B cell (primary cell): ENCODE results near the gene TNPO2. TPM values are rescaled to one million over a fixed set of nuclear protein-coding genes. Genes with fewer than 3 reads are reported as not detected.

ENCODE experiments used
- ATAC-seq: fragments of 200-7000 bp; cut with Tn5 transposase; one replicate; pipeline ENCODE4 v1.10.0; 2021; ENCODE audit warnings: low read depth, mild to moderate bottlenecking, moderate number of reproducible peaks, moderate library complexity
- CTCF ChIA-PET: fragments of 350-600 bp; sonication (Branson Sonifier 250); formaldehyde crosslinking; loops from one replicate; lab custom pipeline; 2021; ENCODE audit warnings: antibody characterized with exemption, inconsistent platforms; lab: Charles Lee
- POLR2A ChIA-PET: fragments of 350-600 bp; sonication (Branson Sonifier 250); formaldehyde crosslinking; loops from one replicate; lab custom pipeline; 2021; ENCODE audit warnings: antibody characterized with exemption; lab: Charles Lee
- DNase-seq: peaks from one replicate; pipeline ENCODE4 v3.0.0; 2013
- H2AFZ ChIP-seq: 2 replicates; pipeline ENCODE4 v1.6.1; 2012; ENCODE audit warnings: mild to moderate bottlenecking, low read depth, low read length; ENCODE audit not compliant: insufficient read depth, poor library complexity, severe bottlenecking
- H3K27ac ChIP-seq, 2 donors: 1 replicate in 1 of 2; 2 replicates in 1 of 2; pipeline ENCODE4 v1.5.1; 2012 to 2013; ENCODE audit warnings: low read length in 2 of 2, mild to moderate bottlenecking in 2 of 2, moderate library complexity in 1 of 2
- H3K27me3 ChIP-seq, 4 experiments: fragments of 200-600 bp in 1 of 4; sonication (generic) in 1 of 4; replicated peaks in 1 of 4; 1 replicate in 2 of 4; 2 replicates in 2 of 4; pipeline versions ENCODE4 v1.6.1 to v1.7.0; 2013 to 2016; ENCODE audit warnings: low read length in 3 of 4, mild to moderate bottlenecking in 2 of 4, mixed read lengths in 1 of 4, moderate library complexity in 1 of 4; ENCODE audit not compliant: insufficient read depth in 4 of 4, control insufficient read depth in 3 of 4; ENCODE audit errors: control extremely low read depth in 1 of 4
- H3K36me3 ChIP-seq, 2 experiments: replicated peaks in 1 of 2; 1 replicate in 1 of 2; 2 replicates in 1 of 2; pipeline versions ENCODE4 v1.6.1 to v1.7.1; 2013; ENCODE audit warnings: low read length in 1 of 2; ENCODE audit not compliant: insufficient read depth in 2 of 2, control insufficient read depth in 1 of 2; ENCODE audit errors: control extremely low read depth in 1 of 2, extremely low read depth in 1 of 2
- H3K4me1 ChIP-seq, 2 donors: fragments of 200-600 bp in 1 of 2; sonication (generic) in 1 of 2; 1 replicate in 1 of 2; 2 replicates in 1 of 2; pipeline versions ENCODE4 v1.5.1 to v1.6.1; 2013 to 2017; ENCODE audit warnings: low read length in 2 of 2; ENCODE audit not compliant: control insufficient read depth in 2 of 2, insufficient read depth in 2 of 2
- H3K4me2 ChIP-seq: replicated peaks from 2 replicates; pipeline ENCODE3; 2012; ENCODE audit warnings: mild to moderate bottlenecking, low read depth, low read length; ENCODE audit not compliant: poor library complexity, severe bottlenecking
- H3K4me3 ChIP-seq, 5 experiments: fragments of 200-600 bp in 1 of 5; sonication (generic) in 1 of 5; 1 replicate in 3 of 5; 2 replicates in 2 of 5; pipeline versions ENCODE4 v1.5.1 to v1.7.0; 2011 to 2016; ENCODE audit warnings: low read length in 4 of 5, mild to moderate bottlenecking in 4 of 5, low read depth in 2 of 5, control low read depth in 1 of 5, moderate library complexity in 1 of 5; ENCODE audit not compliant: insufficient read depth in 1 of 5; ENCODE audit errors: control extremely low read depth in 1 of 5, extremely low read depth in 1 of 5
- H3K79me2 ChIP-seq: fragments of 200-600 bp; sonication (generic); one replicate; pipeline ENCODE4 v1.6.0; 2016; ENCODE audit warnings: low read length; ENCODE audit not compliant: control insufficient read depth, insufficient read depth
- H3K9ac ChIP-seq: fragments of 200-600 bp; sonication (generic); 2 replicates; pipeline ENCODE4 v1.6.1; 2017; ENCODE audit warnings: mild to moderate bottlenecking, low read length, moderate library complexity
- H3K9me3 ChIP-seq, 3 donors: one replicate each; pipeline versions ENCODE4 v1.6.1 to v1.7.1; 2013; ENCODE audit warnings: low read length in 2 of 3; ENCODE audit not compliant: control insufficient read depth in 2 of 3, insufficient read depth in 1 of 3; ENCODE audit errors: control extremely low read depth in 1 of 3
- H4K20me1 ChIP-seq: 2 replicates; pipeline ENCODE4 v1.6.0; 2012; ENCODE audit warnings: mild to moderate bottlenecking, low read length; ENCODE audit not compliant: insufficient read depth, control insufficient read depth, poor library complexity, severe bottlenecking
- H3K27ac Mint-ChIP-seq: one replicate; pipeline ENCODE4 v1.8.0; 2021; ENCODE audit warnings: mixed read lengths
- H3K27me3 Mint-ChIP-seq: one replicate; pipeline ENCODE4 v1.8.0; 2021; ENCODE audit warnings: mixed read lengths
- H3K4me1 Mint-ChIP-seq: one replicate; pipeline ENCODE4 v1.8.0; 2021; ENCODE audit warnings: mixed read lengths
- H3K4me3 Mint-ChIP-seq: one replicate; pipeline ENCODE4 v1.8.0; 2021; ENCODE audit warnings: mixed read lengths
- H3K9me3 Mint-ChIP-seq: one replicate; pipeline ENCODE4 v1.8.0; 2022; ENCODE audit warnings: mixed read lengths; ENCODE audit not compliant: insufficient read depth
- CTCF ChIP-seq: fragments of 200-600 bp; IDR thresholded peaks from one replicate; pipeline ENCODE4 v1.8.0; 2022; ENCODE audit warnings: antibody characterized with exemption, mild to moderate bottlenecking
- EZH2 ChIP-seq: IDR thresholded peaks from 2 replicates; pipeline ENCODE4 v1.6.1; 2012; ENCODE audit warnings: borderline replicate concordance, low read depth, mild to moderate bottlenecking, moderate library complexity, low read length; ENCODE audit not compliant: insufficient read depth, poor library complexity, severe bottlenecking
- WGBS: methylation state at CpG from one replicate; pipeline ENCODE4 v1.1.5; 2013; ENCODE audit warnings: missing lambda C conversion rate; ENCODE audit not compliant: insufficient coverage; 5-methylcytosine and 5-hydroxymethylcytosine counted together
- intact Hi-C: fragments of 100-400 bp; cut with micrococcal nuclease; formaldehyde crosslinking; loops from one replicate; pipeline ENCODE4 v1.10.0; 2022
- polyA minus RNA-seq: library from RNA; depleted of rRNA, polyadenylated mRNA; stranded (reverse); fragments of >200 nt; gene quantifications from 2 replicates; pipeline ENCODE4 v1.2.3, GENCODE V29; 2012
- polyA plus RNA-seq: library from polyadenylated mRNA; depleted of rRNA; stranded (reverse); fragments of >200 nt; gene quantifications from 2 replicates; pipeline ENCODE4 v1.2.3, GENCODE V29; 2012
- total RNA-seq, 2 donors: library from RNA; stranded (reverse); fragments of 120-200 nt in 1 of 2; gene quantifications; 1 replicate in 1 of 2; 2 replicates in 1 of 2; pipeline versions ENCODE4 v1.2.3 to v1.2.4, GENCODE V29; 2013 to 2022

TNPO2 gene
- total RNA-seq (73.7 and 76.3 TPM in 2 replicates), polyA plus RNA-seq (85.6 and 89.0 TPM in 2 replicates), polyA minus RNA-seq (37.8 and 57.3 TPM in 2 replicates)
- 11.3 TPM for total RNA-seq (2013)

DNA sequence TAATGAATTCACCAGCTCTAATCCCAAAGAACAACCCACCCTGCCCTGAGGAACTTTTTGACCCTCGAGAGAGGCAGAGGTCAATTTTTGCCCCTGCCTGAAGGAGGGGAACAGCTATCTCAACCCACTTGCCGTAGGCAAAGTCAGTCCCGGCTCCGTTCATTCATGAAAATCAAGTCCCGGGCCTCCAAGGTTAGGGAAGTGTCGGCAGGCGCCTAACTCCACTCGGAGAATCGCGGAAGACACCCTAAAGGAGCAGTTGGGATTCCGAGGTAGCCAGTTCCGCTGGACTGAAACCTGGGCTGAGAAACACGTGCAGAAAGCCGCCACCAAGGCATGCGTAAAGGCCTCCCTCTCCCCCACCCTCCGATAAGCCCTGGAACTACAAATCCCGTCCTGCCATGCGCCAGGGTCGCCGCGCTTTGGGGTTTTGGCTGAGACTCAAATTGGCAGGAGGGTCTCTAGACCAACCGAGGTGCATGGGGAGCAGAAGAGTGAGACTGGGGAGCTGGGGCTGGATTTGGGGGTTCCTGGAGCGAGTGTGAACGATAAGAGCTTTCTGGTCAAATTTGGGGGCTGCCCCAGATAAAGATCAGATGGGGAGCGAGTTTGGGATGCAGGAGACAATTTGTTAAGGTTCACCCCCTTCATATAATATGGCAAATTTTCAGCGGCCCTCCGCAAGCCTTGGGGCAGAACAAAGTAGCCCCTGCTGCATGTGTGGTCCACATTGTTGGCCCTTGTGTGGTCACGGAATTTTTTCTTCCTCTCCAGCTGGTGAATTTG is at the start of gene TNPO2:
TNPO2 (minus strand) TSS at position 292 of the 786 bp plus-strand sequence. CDS start 2,955 bp downstream, outside the sequence.
- ATAC-seq (peak; percentile 54), DNase-seq (peak; percentile 76)
- no peaks in the 10 kb centered on the region for H3K27me3 Mint-ChIP-seq
- no peaks in the 10 kb centered on the region for H3K9me3 Mint-ChIP-seq
- H3K4me3 Mint-ChIP-seq = peak within 1 kb of the TSS; percentile 95
- POLR2A ChIA-PET = interaction anchor here (0.6 to 3.6 kb wide), 7 partner anchors 10 to 68 kb away, joined by 3 to 30 read pairs (median 8); partner anchors contain the start of genes DHPS, FBXW9, GET3 and JUNB
- H3K4me2 ChIP-seq = peak within 1 kb of the TSS; percentile 95
- H3K27me3 ChIP-seq = no peaks in the 10 kb centered on the region
- H3K4me1 ChIP-seq = peaks cover 32 to 50% of the 10 kb centered on the region in 2 donors
- peak within 1 kb of the TSS; percentile 85 for H3K9ac ChIP-seq
- TF ChIP-seq CTCF (no peak), EZH2 (no peak)
- peaks cover 83% of the 10 kb centered on the region for H3K79me2 ChIP-seq
- H3K4me3 ChIP-seq = peak within 1 kb of the TSS; percentile 60 to 83 (median 77)
- 0% methylated on average over 20 of the region's 28 CpGs for WGBS
- H3K27ac ChIP-seq = peak within 1 kb of the TSS; percentile 17 to 69
- peaks cover 40% of the 10 kb centered on the region for H3K4me1 Mint-ChIP-seq
- peak within 1 kb of the TSS; percentile 97 for H3K27ac Mint-ChIP-seq
- no peaks in the 10 kb centered on the region for H3K9me3 ChIP-seq
- H4K20me1 ChIP-seq = peaks cover 14% of the 10 kb centered on the region
- intact Hi-C loops = loop anchor here (1.0 to 5.0 kb wide), 5 partner anchors 10 to 83 kb away; partner anchors contain the start of genes FBXW9, HOOK2, MAN2B1 and RNASEH2A
- peaks cover 0 to 14% of the 10 kb centered on the region in 2 experiments for H3K36me3 ChIP-seq
- peak within 1 kb of the TSS; percentile 83 for H2AFZ ChIP-seq
- CTCF ChIA-PET = interaction anchor here (0.6 to 3.5 kb wide), 9 partner anchors 10 to 167 kb away, joined by 3 to 26 read pairs (median 6); partner anchors contain the start of genes DHPS, GCDH, GET3 and TRIR
